ENCODE results near the gene BCL10.

DNA sequence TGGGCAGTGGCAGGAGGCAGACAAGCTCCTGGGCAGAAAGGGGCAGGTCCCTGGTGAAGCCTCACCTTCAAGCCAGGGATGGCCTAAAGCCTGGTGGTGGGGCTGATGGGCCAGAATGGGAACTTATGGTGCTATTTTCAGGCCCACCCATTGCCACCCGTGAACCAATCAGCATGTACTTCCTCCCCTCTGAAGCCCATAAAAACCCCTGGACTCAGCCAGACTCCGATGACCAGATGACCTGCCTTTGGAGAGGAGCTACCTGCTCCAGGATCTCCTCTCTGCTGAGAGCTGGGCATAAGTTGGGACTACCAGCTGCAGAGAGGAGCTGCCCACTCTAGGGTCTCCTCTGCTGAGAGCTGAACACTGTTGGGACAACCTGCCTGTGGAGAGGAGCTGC lies 7.8 kb upstream of the BCL10 start:
- no peak for TF ChIP-seq POLR2A (IDR thresholded peaks at IDR 0.05)
- TF ChIP-seq, protein P1, sequence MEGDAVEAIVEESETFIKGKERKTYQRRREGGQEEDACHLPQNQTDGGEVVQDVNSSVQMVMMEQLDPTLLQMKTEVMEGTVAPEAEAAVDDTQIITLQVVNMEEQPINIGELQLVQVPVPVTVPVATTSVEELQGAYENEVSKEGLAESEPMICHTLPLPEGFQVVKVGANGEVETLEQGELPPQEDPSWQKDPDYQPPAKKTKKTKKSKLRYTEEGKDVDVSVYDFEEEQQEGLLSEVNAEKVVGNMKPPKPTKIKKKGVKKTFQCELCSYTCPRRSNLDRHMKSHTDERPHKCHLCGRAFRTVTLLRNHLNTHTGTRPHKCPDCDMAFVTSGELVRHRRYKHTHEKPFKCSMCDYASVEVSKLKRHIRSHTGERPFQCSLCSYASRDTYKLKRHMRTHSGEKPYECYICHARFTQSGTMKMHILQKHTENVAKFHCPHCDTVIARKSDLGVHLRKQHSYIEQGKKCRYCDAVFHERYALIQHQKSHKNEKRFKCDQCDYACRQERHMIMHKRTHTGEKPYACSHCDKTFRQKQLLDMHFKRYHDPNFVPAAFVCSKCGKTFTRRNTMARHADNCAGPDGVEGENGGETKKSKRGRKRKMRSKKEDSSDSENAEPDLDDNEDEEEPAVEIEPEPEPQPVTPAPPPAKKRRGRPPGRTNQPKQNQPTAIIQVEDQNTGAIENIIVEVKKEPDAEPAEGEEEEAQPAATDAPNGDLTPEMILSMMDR (IDR thresholded peaks at IDR 0.05): no peak

Measured in lower leg skin (tissue), 3 donors.